LHCN-M2 (cell line): Measurements from ENCODE around the gene PPP1R15B. TPM values are rescaled to one million over a fixed set of nuclear protein-coding genes. Genes with fewer than 3 reads are reported as not detected.
A peak's percentile ranks its signal among the peaks of the same experiment; 100 is the strongest.
"Not testable (repeated sequence)": the region's sequence is repeated elsewhere in the genome, so short reads cannot be mapped to it uniquely, and the experiment has no call there.

Experiments
- DNase-seq: peaks from one replicate; pipeline ENCODE4 v3.0.0-alpha.2; 2012; ENCODE audit warnings: low read depth
- total RNA-seq: library from RNA; depleted of rRNA; stranded (reverse); fragments of >200 nt; gene quantifications from 2 replicates; pipeline ENCODE4 v1.2.3, GENCODE V29; 2014

Gene PPP1R15B
- total RNA-seq, 1 experiment from 2014 or later: 17.8 TPM

DNA sequence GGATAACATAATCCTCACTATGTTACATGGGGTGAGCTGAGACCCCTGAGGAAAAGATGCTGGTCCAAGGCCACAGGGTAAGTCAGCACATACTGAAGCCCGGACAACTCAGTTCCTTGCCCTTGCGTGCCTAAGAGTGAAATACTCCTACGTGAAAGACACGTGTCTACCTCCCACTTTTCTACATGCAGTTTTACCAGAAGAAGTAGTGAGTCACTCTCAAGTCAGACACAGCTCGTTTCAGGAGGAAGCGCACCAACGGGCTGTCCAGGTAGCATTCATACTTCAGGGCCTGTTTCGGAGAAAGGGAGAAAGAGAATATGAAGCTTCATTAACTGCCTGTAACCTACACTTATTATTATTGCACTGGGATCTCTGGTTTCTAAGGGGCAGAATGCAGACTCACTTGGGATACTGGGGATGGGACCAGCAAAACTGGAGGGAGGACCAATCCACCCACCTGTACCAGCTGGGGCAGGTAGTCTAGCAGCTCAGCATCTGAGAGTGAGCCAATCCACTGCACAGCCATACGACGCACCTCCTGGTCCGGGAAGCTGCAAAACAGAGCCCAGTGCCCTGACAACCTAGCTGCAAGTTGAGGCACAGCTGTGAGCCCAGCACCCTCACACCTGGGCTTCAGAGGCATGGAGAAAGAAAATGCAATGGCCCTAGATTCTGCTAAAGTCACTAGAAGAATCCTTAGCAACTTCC, 32.4 kb upstream of the PPP1R15B start:
- no peak for DNase-seq

- no peak for DNase-seq
Observed at GRCh38 chr1:204443260-204443619, 31.6 kb upstream of the PPP1R15B start.

GRCh38 chr1:204442376-204443259, 31.0 kb upstream of the PPP1R15B start:
- no peak for DNase-seq

- DNase-seq: no peak
Observed at GRCh38 chr1:204441558-204441957, 29.9 kb upstream of the PPP1R15B start.

DNA sequence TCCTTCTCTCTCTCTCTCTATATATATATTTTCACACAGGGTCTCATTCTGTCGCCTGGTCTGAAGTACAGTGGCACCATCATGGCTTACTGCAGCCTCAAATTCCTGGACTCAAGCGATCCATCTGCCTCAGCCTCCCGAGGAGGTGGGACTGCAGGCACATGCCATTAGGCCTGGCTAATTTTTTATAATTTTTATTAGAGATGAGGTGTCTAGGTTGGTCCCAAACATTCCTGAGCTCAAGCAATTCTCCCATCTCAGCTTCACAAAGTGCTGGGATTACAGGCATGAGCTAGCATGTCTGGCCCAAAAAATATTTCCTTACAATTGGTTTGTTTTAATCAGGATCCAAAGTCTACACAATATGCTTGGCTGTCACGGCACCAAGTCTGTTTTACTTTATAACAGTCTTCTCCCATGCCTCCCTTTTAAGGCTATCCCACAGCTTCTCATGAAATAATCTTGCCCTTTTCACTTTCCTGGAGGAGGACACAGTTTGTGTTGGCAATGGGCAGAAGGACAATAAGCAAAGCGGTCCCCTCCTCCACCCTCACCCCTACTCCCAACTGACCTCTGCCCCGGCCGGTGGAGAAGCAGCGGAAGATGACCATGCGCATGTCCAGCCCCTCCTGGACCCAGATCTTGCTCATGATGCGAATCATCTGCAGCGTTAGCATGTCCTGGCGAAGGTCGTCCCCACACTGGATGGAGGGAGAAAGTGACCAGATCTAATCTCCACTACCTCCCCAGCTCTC, 28.2 kb upstream of the PPP1R15B start:
- DNase-seq: no peak

GRCh38 chr1:204438628-204439027, 27.0 kb upstream of the PPP1R15B start:
- peak; percentile 95 for DNase-seq

DNA sequence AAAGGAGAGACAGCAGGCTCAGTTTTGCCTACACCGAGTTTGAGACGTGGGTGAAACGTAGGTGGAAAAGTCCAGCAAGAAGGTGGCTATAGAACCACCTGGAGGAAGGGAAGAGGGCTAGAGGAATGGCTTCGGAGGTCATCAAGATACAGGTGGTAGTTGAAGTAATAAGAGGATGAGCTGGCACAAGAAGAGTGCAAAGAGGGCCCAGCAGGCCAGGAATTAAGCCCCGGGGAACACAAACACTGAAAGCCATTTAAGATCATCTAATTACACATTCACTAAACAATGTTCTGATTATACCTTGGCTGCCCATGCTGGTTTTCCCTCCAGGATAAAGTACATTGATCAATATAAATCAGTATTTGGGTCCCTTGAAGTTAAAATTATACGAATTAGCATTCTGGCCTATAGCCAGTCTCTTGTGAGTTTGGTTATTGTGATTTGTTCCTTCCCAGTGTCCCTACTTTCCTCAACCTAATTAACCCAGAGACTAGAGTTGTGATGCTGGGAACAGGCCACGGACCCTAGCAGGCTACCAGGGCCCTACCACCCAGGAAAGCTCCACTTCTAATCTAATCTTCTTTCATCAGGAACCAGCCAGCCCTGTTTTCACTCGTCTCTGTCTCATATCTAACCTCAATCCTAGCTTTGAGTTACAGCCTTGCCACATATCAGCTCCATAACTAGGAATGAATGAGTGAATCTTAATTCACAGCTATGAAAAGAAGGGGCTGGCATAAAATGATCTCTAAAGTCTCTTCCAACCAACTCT, 26.4 kb upstream of the PPP1R15B start:
- no peak for DNase-seq

- no peak for DNase-seq
Observed at GRCh38 chr1:204435872-204436271, 24.3 kb upstream of the PPP1R15B start.

GRCh38 chr1:204435381-204435831, 23.8 kb upstream of the PPP1R15B start:
- DNase-seq: peak; percentile 38

DNA sequence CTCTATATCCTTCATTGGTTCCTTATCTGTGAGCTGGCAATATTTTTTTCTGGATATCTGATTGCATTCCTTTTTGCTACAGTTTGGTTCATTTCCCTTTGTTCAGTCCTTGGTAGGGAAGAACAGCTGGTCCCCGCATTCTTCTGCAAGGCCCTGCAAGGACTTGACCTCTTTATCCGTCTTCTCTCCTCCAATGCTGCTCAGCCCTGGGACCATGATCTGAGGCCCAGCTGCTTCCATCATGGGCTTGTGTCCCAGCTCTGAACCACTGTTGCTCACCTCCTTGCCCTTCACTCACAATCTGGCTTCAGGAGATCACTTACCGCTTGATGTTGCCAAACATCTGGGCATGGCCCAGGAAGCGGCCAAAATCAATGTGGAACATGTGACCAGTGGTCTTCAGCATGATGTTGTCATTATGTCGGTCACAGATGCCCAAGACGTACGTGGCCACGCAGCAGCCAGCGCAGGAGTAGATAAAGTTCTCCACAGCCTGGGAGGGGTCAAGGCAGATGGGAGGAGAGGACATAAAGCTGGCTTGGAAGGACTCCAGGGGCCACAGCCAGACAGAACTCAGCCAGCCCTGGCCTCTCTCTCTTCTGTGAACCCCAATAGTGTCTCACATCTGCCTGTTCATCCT, 22.6 kb upstream of the PPP1R15B start:
- no peak for DNase-seq

DNA sequence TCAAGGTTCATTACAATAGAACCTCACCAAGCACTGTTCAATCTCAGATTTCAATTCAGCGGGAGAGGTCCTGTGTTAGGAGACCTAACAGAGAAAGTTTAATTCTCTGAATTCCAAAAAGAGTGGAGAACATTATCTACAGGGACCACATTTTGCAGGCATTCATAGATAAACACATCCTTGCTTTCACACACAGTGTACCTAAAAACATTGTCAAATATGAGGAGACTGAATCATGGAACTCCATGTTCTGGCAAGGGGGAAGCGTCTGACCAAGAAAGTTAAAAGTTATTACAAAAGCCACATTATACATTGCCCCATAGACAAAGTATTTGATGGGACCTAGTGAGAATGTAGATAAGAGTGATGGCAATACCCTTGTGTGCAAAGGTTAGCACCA, 21.1 kb upstream of the PPP1R15B start:
- no peak for DNase-seq

DNA sequence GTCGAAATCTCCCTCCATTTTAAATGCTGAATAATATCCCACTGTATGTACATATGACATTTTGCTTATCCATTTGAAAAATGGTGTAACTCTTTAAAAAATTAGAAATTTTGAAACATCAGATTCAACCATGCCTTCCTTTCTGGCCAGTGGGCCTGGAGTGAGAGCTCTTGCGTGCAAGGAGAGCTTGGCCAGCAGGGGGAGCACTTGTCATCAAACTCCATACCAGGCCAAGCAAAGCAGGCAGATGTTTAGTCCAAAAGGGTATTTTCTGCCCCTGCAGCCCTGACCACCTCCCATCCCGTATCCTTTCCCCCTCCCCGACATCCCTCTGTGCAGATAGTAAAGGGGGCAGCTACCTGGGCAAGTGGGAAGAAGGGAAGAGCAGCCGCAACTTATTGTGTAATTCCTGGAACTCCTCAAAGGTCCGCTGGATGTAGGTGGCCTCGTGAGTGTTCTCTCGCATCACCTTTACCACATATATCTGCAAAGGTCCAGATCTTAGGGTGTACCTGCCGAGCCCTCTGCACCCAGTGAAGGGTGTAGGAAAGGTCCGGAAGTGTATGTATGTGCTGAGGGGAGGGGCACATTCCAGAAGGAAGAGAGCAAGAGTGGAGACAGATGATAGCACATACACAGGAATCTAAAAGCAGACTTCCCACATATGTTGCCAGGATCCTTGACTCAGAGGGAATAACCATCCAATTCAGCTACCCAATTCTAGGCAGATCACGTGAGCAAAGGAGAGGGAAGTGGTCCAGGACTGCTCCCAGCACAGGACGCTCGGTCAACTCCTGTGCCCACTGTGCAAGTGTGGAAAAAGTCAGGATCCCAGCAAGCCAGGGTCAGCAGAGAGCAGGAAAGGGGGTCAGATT, 19.9 kb upstream of the PPP1R15B start:
- DNase-seq: peak; percentile 47

DNA sequence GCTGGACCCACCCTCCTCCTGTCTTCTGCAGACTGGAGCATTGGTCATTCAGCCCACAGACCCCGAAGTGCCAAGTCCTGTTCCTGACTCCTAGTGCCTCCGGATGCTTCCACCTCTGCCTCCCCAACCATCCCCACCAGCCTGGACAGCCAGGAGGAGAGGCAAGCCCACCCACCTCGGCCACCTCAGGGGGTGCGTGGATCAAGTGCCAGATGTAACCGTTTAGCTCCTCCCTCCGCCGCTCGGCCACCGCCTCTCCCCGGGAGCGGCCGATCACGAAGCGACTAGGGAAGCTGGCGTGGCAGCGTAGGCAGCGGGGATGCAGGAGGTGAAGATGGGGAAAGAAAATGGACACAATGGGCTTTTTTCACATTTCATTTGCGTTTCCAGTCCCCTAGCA, 18.1 kb upstream of the PPP1R15B start:
- DNase-seq: no peak

- DNase-seq: no peak
Observed at GRCh38 chr1:204426971-204427701, 15.5 kb upstream of the PPP1R15B start.

- no peak for DNase-seq
Observed at GRCh38 chr1:204426474-204426873, 14.9 kb upstream of the PPP1R15B start.

- DNase-seq: peak; percentile 70
Observed at GRCh38 chr1:204426035-204426436, 14.4 kb upstream of the PPP1R15B start.

GRCh38 chr1:204424621-204425020, 13.0 kb upstream of the PPP1R15B start:
- DNase-seq: no peak

- DNase-seq: not testable (repeated sequence)
Observed at GRCh38 chr1:204422061-204422705, 10.6 kb upstream of the PPP1R15B start.

- no peak for DNase-seq
Observed at GRCh38 chr1:204421441-204421840, 9.8 kb upstream of the PPP1R15B start.
